Putamen (tissue), 1 donor: ENCODE measurements around the gene B9D2.
"Not testable (repeated sequence)": the region's sequence is repeated elsewhere in the genome, so short reads cannot be mapped to it uniquely, and the experiment has no call there.

Experiments
- DNase-seq: peaks from one replicate; pipeline ENCODE4 v3.0.0-alpha.2; 2016; ENCODE audit warnings: low spot score

Gene B9D2

DNA sequence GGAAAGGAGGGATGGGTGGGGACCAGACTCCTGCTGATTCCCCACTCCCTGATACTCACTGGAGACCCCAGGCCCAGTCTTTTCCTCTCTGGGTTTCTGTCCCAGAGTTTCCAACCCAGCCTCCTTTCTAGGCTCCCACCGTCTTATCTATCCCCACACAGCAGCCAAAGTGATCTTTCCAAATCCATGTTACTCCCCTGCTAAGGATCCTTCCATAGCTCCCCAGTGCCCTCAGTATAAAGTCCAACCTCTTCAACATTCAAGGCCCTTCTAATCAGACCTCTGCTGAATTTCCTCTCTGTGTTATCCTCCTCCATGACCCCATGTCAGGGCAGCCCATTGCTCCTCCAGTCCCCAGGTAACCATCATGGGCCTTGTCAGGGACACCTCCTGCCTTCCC is 8.9 kb downstream of the B9D2 start:
- no peak for DNase-seq

- no peak for DNase-seq
These were observed 9.5 kb downstream of the B9D2 start for GRCh38 chr19:41354343-41354953.

DNA sequence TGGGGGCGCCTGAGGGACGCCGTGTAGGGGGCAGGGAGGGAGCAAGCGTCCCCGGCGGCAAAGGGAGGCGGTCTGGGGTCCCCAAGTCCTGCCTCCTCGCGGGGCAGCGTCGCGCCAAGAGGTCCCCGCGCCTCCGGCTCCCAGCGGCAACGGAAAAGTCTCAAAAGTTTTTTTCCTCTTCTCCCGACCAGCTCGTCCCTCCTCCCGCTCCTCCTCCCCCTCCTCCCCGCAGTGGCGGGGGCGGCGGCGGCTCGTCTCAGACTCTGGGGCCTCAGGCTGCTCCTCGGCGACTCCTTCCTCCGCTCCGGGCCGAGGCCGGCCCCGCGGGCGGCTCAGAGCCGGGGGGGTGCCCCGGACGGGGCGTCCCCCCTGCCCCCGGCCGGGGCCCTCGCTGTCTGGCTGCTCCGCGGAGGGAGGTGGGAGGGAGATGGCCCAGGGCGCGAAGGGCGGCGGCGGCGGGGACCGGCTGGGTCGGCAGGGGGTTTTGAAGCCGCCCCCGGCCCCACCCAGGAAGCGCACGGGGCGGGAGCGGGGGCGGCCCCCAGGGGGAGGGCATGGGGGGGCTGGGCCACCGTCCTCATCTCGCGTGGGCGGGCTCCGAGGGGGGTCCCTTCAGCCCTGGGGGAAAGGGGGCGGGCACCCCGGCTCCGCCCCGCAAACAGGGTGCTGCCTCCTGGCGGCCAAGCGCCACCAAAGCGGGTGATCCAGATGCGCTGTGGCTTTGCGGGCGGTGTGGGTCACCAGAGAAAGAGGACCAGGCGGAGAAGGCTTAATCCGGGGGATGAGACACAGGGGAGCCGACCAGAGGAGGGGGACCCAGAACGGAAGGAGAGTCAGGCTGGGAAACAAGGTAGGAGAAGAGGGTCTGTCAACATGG is 10.2 kb downstream of the B9D2 start, which contains the start of gene TGFB1:
Gene TGFB1, minus strand, starts transcription at position 457 of the 877 bp plus-strand sequence. CDS start 878 bp downstream, outside the sequence.
- DNase-seq: peak; percentile 57

- DNase-seq: no peak
These were observed 11.1 kb downstream of the B9D2 start for GRCh38 chr19:41352609-41353465.

- DNase-seq: no peak
These were observed 11.7 kb downstream of the B9D2 start for GRCh38 chr19:41352279-41352608.

DNA sequence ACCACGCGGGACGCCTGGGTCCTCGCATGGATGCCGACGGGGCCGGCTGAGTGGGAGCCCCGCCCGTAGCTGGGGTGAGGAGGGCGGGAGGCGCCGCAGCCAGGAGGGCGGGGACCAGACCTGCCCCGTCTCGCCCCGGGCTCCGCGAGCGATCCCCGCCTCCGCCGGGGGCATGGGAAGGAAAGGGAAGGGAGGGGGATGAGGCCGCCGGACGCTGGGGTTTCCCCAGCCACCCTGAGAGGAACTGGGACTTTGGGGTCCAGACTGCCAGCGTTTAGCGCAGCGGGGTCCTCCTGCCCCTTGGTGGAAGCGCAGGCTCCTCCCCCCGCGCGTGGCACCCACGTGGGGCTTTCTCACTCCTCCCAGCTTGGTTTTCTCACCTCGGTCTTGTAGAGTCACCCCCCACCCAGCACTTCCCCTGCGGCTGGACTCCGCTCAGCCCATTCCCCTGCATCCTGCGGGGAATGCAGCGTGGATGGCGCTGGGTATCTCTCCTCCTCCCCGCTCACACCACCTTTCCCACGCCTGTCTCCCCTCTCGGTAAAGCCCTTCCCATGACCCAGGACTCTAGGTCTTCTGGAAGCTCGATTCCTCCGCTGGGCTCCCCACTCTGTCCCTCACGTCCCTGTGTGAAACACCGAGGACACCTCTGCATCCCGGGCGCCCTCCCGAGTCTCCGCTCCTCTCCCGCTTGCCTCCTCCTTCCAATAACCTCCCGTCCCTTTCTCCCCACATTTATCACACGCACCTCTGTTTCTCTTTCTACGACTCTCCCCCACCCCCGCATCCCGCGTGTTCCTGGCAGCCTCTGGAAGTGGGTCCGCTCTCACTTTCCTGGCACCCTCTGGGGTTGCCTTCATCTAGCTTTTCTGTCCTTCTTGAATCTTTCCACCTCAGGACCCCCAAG is 12.4 kb downstream of the B9D2 start:
- peak; percentile 32 for DNase-seq

DNA sequence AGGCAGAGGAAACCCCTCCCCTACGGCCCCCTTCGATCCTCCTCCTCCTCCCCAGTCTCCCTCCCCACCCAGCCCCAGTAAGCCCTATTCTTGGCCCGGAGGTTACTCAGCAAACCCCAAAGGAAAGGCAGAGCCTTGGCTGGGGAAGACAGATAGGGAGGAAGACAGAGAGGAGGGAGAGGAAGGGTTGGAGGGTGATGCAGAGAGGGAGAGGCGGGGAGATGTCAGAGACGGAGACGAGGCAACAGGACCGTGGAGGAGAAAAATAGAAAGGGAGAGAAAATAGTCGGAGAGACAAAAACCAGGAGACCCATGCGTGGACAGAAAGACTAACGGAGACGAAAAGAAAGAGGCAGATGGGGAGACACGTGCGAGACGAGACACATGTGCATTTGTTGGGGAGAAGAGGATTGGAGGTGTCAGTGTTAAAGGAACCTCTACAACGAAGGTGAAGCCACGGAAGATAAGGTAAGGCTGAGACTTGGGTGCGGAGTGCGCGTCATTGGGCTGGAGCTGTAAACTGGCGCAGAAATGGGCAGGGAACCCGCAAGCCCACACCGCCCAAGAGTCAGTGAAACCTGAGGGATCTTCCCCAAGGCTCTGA is 13.1 kb downstream of the B9D2 start:
- no peak for DNase-seq

DNA sequence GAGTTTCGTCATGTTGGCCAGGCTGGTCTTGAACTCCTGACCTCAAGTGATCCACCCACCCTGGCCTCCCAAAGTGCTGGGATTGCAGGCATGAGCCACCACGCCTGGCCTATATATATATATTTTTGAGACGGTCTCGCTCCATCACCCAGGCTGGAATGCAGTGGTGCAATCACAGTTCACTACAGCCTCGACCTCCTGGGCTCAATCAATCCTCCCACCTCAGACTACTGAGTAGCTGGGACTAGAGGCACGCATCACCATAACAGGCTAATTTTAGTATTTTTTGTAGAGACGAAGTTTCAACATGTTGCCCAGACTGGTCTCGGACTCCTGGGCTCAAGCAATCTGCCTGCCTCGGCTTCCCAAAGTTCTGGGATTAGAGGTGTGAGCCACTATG is 17.0 kb downstream of the B9D2 start:
- DNase-seq: not testable (repeated sequence)

DNA sequence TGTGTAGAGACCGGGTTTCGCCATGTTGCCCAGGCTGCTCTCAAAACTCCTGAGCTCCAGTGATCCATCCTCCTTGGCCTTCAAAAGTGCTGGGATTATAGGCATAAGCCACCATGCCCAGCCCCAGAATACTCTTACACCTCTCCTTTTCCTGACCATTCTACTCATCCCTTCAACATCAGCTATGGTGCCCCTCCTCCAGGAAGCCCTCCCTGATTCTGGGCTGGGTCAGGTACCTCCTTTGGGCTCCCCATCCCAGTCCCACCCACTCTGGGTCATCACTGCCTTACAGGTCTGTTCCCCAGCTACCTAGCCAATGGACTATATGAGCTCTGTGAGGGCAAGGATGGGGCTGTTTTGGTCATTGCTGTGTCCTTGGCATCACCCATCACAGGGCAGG is 19.8 kb downstream of the B9D2 start:
- no peak for DNase-seq

GRCh38 chr19:41341669-41342490 is 22.1 kb downstream of the B9D2 start:
- no peak for DNase-seq

DNA sequence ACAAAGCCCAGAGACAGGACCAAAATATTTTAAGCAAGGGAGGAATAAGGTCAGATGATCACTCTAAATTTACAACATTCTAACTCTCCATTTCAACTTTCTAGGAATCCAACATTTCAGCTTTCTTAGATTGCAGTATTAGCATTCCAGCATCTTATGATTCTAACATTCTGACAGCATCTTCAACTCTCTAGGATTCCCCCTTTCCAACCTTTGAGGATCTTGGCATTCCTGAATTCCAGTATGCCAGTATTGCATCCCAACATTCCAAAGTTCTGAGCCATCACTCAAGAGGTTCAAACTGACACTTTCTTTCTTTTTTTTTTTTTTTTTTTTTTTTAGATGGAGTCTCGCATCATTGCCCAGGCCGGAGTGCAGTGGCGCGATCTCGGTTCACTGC is 24.0 kb downstream of the B9D2 start:
- no peak for DNase-seq

DNA sequence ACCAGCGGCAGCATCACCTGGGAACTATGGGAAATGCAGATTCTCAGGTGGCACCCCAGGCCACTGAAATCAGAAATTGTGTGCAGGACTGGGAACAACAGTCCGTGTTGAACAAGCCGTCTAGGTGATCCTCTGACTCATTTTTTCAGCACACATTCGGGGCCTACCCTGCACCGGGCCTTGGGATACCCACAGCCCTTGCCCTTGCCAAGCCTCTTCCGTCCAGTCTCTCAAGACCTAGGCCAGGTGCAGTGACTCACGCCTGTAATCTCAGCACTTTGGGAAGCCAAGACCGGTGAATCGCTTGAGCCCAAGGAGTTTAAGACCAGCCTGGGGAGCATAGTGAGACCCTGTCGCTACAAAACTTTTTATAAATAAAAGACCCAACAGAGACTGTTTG is 28.5 kb downstream of the B9D2 start:
- no peak for DNase-seq

- DNase-seq: no peak
These were observed 29.2 kb downstream of the B9D2 start for GRCh38 chr19:41334793-41335192.

DNA sequence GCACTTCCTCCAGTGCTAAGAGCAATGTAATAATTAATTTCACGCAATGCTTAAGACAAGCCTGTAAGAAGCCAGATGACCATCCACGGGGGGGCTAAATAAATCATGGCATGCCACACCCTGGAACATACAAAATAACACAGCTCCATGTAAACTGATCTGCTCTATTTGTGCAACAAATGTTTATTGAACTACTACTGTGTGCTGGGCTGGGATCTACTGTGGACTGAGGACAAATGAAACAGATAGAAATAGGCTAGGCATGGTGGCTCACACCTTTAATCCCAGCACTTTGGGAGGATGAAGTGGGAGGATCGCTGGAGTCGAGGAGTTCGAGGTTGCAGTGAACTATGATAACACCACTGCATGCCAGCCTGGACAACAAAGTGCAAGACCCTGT is 31.5 kb downstream of the B9D2 start:
- no peak for DNase-seq

DNA sequence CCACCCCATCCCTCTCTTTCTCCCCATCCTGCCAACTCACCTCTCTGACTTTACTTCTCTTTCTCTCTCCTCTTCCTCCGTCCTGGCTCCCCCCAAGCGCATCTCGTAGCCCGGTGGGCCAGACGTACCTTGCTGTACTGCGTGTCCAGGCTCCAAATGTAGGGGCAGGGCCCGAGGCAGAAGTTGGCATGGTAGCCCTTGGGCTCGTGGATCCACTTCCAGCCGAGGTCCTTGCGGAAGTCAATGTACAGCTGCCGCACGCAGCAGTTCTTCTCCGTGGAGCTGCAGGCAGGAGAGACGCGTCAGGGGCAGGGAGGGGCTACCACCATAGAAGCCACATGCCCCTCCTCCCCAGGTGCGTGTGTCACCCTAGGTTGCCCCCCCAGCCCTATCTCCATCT is 31.9 kb downstream of the B9D2 start:
- DNase-seq: no peak

- no peak for DNase-seq
These were observed 32.8 kb downstream of the B9D2 start for GRCh38 chr19:41330946-41331678.

GRCh38 chr19:41330481-41330880 is 33.5 kb downstream of the B9D2 start:
- no peak for DNase-seq

DNA sequence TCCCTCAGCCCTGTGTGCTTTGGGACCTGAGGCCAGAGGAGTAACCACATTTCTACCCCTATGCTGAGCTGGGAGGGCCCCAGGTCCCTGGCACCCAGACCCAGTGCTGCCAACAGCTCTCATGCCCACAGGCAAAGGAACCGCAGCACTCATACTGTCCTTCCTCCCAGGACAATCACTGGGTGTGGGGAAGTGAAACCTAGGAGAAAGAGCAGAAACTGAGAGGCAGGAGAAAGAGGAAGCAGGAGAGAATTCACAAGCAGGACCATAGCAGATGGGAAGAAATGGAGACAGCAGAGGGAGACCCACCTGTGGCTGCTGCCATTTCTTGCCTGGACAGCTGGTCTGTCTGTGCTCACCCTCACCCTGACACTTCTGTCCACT is 35.1 kb downstream of the B9D2 start:
- DNase-seq: no peak

GRCh38 chr19:41328157-41328841 is 35.6 kb downstream of the B9D2 start:
- no peak for DNase-seq
